GM12892 (cell line): ENCODE results near the gene SARM1.

Source experiments
- POLR2A ChIP-seq: IDR thresholded peaks from 2 replicates; pipeline ENCODE4 v1.6.1; 2011; ENCODE audit warnings: low read depth, low read length, control low read depth
- TAF1 ChIP-seq: IDR thresholded peaks from 2 replicates; pipeline ENCODE4 v1.6.1; 2011; ENCODE audit warnings: low read depth, mild to moderate bottlenecking, control low read depth, low read length, borderline replicate concordance

DNA sequence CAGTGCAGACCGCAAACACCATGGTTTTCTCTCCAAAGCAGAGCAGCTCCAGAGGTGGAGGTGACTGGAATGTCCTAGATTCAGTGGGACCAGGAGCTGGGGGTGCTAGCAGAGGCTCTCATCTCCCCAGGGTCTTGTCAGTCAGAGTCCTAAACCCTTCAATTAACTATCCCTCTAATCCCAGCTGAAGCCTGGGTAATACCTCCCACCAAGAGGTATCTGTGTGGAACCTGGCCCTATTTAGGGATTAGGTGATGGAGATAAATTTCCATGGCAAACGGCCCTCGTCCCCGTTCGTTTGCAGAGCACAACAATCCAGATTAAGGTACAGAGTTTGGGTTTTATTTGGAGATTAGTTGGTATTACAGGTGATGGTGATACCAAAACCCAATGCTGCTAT is 8.3 kb upstream of the SARM1 start:
- TF ChIP-seq TAF1 (no peak), POLR2A (no peak)
